Upper lobe of left lung (tissue), 6 donors: Measurements from ENCODE around the gene GPD1L. TPM values are rescaled to one million over a fixed set of nuclear protein-coding genes. Genes with fewer than 3 reads are reported as not detected.

Experiments used
- ATAC-seq, 2 donors: fragments of 200-7000 bp; cut with Tn5 transposase; one replicate each; pipeline ENCODE4 v1.9.1; 2022; ENCODE audit warnings: mild to moderate bottlenecking in 2 of 2, moderate library complexity in 2 of 2; ENCODE audit not compliant: low FRiP score in 2 of 2
- DNase-seq, 2 donors: peaks; one replicate each; pipeline ENCODE4 v3.0.0-alpha.2; 2019 to 2020
- H3K27ac ChIP-seq, 4 donors: fragments of 200-600 bp; sonication (generic); one replicate each; pipeline ENCODE4 v1.5.1; 2016 to 2019
- H3K27me3 ChIP-seq, 4 donors: fragments of 200-600 bp; sonication (generic); one replicate each; pipeline ENCODE4 v1.5.1; 2017 to 2019
- H3K36me3 ChIP-seq, 4 donors: fragments of 200-600 bp; sonication (generic); one replicate each; pipeline ENCODE4 v1.5.1; 2016 to 2019
- H3K4me1 ChIP-seq, 4 donors: fragments of 200-600 bp; sonication (generic); one replicate each; pipeline ENCODE4 v1.5.1; 2018 to 2019
- H3K4me3 ChIP-seq, 4 donors: fragments of 200-600 bp; sonication (generic); one replicate each; pipeline ENCODE4 v1.5.1; 2017 to 2019; ENCODE audit warnings: mild to moderate bottlenecking in 2 of 4, moderate library complexity in 1 of 4
- H3K9me3 ChIP-seq, 4 donors: fragments of 200-600 bp; sonication (generic); one replicate each; pipeline ENCODE4 v1.5.1; 2018 to 2019
- CTCF ChIP-seq, 6 experiments: fragments of 450-650 bp in 4 of 6; fragments of 200-600 bp in 2 of 6; sonication (generic) in 2 of 6; IDR thresholded peaks; one replicate each; pipeline ENCODE4 v1.5.1; 2016 to 2019; ENCODE audit warnings: antibody characterized with exemption in 6 of 6
- EP300 ChIP-seq, 4 donors: sonication (generic); formaldehyde crosslinking; IDR thresholded peaks; one replicate each; pipeline ENCODE4 v1.5.1; 2017; ENCODE audit warnings: antibody characterized with exemption in 4 of 4, control low read depth in 2 of 4
- POLR2A ChIP-seq, 4 donors: fragments of 450-650 bp; IDR thresholded peaks; one replicate each; pipeline ENCODE4 v1.5.1; 2016 to 2017; ENCODE audit warnings: antibody characterized with exemption in 4 of 4, mild to moderate bottlenecking in 2 of 4
- POLR2AphosphoS5 ChIP-seq, 2 donors: sonication (generic); formaldehyde crosslinking; IDR thresholded peaks; one replicate each; pipeline ENCODE4 v1.5.1; 2017; ENCODE audit warnings: antibody characterized with exemption in 2 of 2
- WGBS, 2 donors: methylation state at CpG; one replicate each; pipeline ENCODE4 v1.1.5; 2017 to 2018; 5-methylcytosine and 5-hydroxymethylcytosine counted together
- total RNA-seq, 6 donors: library from RNA; depleted of rRNA in 4 of 6; stranded (reverse); fragments of >200 nt in 4 of 6; gene quantifications; one replicate each; pipeline versions ENCODE4 v1.1.0 to v1.2.1, GENCODE V29; 2016 to 2021
- donor health status: DM: no; HTN: no; CAD: no; lungs with moderate emphysema.
- donor health status: DM: no; HTN: yes; CAD: no; lungs with severe emphysema.

Gene GPD1L
- total RNA-seq, 6 donors from 2014 or later, result 50.8 to 221 (median 115) TPM

DNA sequence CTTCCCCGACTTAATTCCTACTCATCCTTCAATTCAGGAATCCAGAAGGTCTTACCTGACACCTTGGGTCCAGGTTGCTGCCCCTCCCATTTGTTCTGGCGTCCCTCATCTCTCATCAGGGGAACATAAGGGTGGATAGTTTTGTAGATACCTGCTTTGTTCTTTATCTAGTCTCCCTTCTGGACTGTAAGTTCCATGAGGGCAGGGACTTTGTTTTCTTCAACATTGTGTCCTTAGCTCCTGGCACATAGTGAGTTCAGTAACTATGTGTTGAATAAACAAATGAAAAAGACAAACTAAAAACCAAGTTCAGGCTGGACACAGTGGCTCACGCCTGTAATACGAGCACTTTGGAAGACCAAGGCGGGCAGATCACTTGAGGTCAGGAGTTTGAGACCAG is 13.2 kb upstream of the GPD1L start:
- Histone ChIP-seq H3K27ac (no peak overlapping the region), H3K36me3 (no peaks in the 10 kb centered on the region), H3K4me1 (no peaks in the 10 kb centered on the region), H3K4me3 (no peak overlapping the region), H3K9me3 (no peaks in the 10 kb centered on the region), H3K27me3 (no peaks in the 10 kb centered on the region)
- DNase-seq (no peak), ATAC-seq (no peak)
- TF ChIP-seq CTCF (IDR thresholded peaks at IDR 0.05) (no peak), POLR2A (IDR thresholded peaks at IDR 0.05) (no peak), EP300 (IDR thresholded peaks at IDR 0.05) (no peak), POLR2AphosphoS5 (IDR thresholded peaks at IDR 0.05) (no peak)
- 93 to 99% methylated on average over 5 of the region's 5 CpGs for WGBS, 2 donors

DNA sequence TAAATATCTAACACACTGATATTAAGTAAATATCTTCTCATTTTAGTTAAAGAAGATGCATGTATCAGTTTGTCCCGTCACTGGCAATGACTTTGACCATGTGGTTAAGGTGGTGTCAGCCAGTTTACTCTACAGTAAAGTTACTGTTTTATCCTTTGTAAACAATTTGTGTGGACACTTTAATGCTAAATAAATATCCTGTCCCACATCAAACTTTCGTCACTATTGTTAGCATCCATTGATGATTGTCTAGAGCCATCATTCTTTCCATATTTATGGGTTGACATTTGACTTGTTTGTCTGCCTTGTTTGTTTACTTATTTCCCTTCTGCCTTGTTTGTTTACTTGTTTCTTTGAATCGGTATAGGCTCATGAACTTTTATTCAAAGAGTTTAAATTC is 11.0 kb upstream of the GPD1L start:
- Histone ChIP-seq H3K27ac (no peak overlapping the region), H3K9me3 (no peaks in the 10 kb centered on the region), H3K36me3 (no peaks in the 10 kb centered on the region), H3K4me1 (no peaks in the 10 kb centered on the region), H3K27me3 (no peaks in the 10 kb centered on the region), H3K4me3 (no peak overlapping the region)
- DNase-seq (no peak), ATAC-seq (no peak)
- 52 to 60% methylated on average over 3 of the region's 3 CpGs for WGBS, 2 donors
- TF ChIP-seq POLR2AphosphoS5 (IDR thresholded peaks at IDR 0.05) (no peak), EP300 (IDR thresholded peaks at IDR 0.05) (no peak), POLR2A (IDR thresholded peaks at IDR 0.05) (no peak), CTCF (IDR thresholded peaks at IDR 0.05) (no peak)

DNA sequence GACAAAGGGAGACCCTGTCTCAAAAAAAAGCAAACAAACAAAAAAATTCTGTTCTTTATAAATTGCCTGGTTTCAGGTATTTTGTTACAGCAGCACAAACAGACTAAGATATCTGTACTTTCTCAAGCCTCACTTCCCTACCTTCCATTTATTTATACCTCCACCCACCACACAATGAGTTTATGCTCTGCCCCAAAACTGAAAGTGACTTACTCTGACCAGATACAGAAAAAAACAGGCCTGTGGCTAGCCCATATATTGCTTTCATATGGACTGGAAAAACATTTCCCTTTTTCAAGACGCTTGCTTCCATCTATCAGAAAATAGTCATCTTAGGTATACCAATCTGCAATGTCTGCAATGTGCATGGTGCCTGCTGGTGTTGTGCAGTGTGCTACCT is 8.7 kb upstream of the GPD1L start:
- H3K27ac ChIP-seq, result no peak overlapping the region
- DNase-seq (no peak), ATAC-seq (no peak)
- peaks cover 4 to 15% (median 9%) of the 10 kb centered on the region in 4 donors for H3K9me3 ChIP-seq
- no peaks in the 10 kb centered on the region for H3K36me3 ChIP-seq
- no peaks in the 10 kb centered on the region for H3K27me3 ChIP-seq
- TF ChIP-seq EP300 (IDR thresholded peaks at IDR 0.05) (no peak), POLR2A (IDR thresholded peaks at IDR 0.05) (no peak), CTCF (IDR thresholded peaks at IDR 0.05) (no peak), POLR2AphosphoS5 (IDR thresholded peaks at IDR 0.05) (no peak)
- no peak overlapping the region for H3K4me3 ChIP-seq
- no peaks in the 10 kb centered on the region for H3K4me1 ChIP-seq
- WGBS, 2 donors, result 70 to 76% methylated on average over 1 of the region's 1 CpG

DNA sequence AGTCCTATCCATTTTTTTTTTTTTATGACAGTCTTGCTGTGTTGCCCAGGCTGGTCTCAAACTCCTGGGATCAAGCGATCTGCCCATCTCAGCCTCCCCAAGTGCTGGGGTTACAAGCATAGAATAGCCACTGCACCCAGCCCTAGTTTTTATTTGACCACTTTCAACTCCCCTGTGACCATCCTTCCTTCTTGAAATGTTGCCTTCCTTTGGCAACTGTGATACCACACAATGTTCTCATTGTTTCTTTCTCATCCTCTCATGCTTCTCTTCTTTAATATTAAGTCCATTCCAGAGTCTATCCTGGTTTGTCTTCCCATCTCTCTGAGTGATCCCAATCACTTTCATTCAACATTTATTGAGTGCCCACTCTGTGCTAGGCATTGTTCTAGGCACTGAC is 7.9 kb upstream of the GPD1L start:
- Histone ChIP-seq H3K9me3 (peaks cover 5 to 15% (median 9%) of the 10 kb centered on the region in 4 donors), H3K27me3 (no peaks in the 10 kb centered on the region), H3K36me3 (no peaks in the 10 kb centered on the region), H3K27ac (no peak overlapping the region), H3K4me1 (no peaks in the 10 kb centered on the region), H3K4me3 (no peak overlapping the region)
- no peak for DNase-seq
- 96 to 100% methylated on average over 1 of the region's 1 CpG for WGBS, 2 donors
- TF ChIP-seq POLR2A (IDR thresholded peaks at IDR 0.05), result no peak
- no peak for TF ChIP-seq CTCF (IDR thresholded peaks at IDR 0.05)
- no peak for TF ChIP-seq POLR2AphosphoS5 (IDR thresholded peaks at IDR 0.05)
- no peak for TF ChIP-seq EP300 (IDR thresholded peaks at IDR 0.05)
- no peak for ATAC-seq

GRCh38 chr3:32100465-32100864 is 6.0 kb upstream of the GPD1L start:
- Histone ChIP-seq H3K27ac (no peak overlapping the region), H3K4me1 (no peaks in the 10 kb centered on the region), H3K4me3 (no peak overlapping the region), H3K9me3 (peaks cover 5 to 15% (median 9%) of the 10 kb centered on the region in 4 donors), H3K36me3 (no peaks in the 10 kb centered on the region), H3K27me3 (no peaks in the 10 kb centered on the region)
- no peak for ATAC-seq
- 92 to 95% methylated on average over 5 of the region's 5 CpGs for WGBS, 2 donors
- DNase-seq, result no peak
- no peak for TF ChIP-seq POLR2AphosphoS5 (IDR thresholded peaks at IDR 0.05)
